HG03280 (cell line): ENCODE measurements around the gene IGFBPL1.

ENCODE experiments used
- ATAC-seq: cut with Tn5 transposase; IDR thresholded peaks from one replicate; pipeline ENCODE4 v1.9.1; 2021; ENCODE audit warnings: mild to moderate bottlenecking, moderate library complexity; ENCODE audit not compliant: unreplicated experiment

Gene IGFBPL1

GRCh38 chr9:38432922-38433510 lies 8.8 kb upstream of the IGFBPL1 start:
- no peak for ATAC-seq

- no peak for ATAC-seq
These were observed 6.9 kb upstream of the IGFBPL1 start for GRCh38 chr9:38431116-38431515.

- ATAC-seq, result no peak
These were observed 3.8 kb upstream of the IGFBPL1 start for GRCh38 chr9:38428062-38428461.

GRCh38 chr9:38424918-38425317 lies 664 bp upstream of the IGFBPL1 start:
- no peak for ATAC-seq

- ATAC-seq, result no peak
These were observed 831 bp downstream of the IGFBPL1 start for GRCh38 chr9:38423273-38423972.

- ATAC-seq, result no peak
These were observed 1.5 kb downstream of the IGFBPL1 start for GRCh38 chr9:38422555-38423260.

- no peak for ATAC-seq
These were observed 2.6 kb downstream of the IGFBPL1 start for GRCh38 chr9:38421498-38422211.

GRCh38 chr9:38419181-38419580 lies 5.1 kb downstream of the IGFBPL1 start:
- ATAC-seq, result no peak

- no peak for ATAC-seq
These were observed 5.9 kb downstream of the IGFBPL1 start for GRCh38 chr9:38418366-38418765.

GRCh38 chr9:38417003-38417945 lies 7.0 kb downstream of the IGFBPL1 start:
- ATAC-seq, result no peak

- ATAC-seq, result no peak
These were observed 7.8 kb downstream of the IGFBPL1 start for GRCh38 chr9:38416461-38416860.

GRCh38 chr9:38415856-38416255 lies 8.4 kb downstream of the IGFBPL1 start:
- no peak for ATAC-seq

GRCh38 chr9:38414040-38414723 lies 10.1 kb downstream of the IGFBPL1 start:
- no peak for ATAC-seq

GRCh38 chr9:38413283-38413682 lies 11.0 kb downstream of the IGFBPL1 start:
- no peak for ATAC-seq

GRCh38 chr9:38412751-38413150 lies 11.5 kb downstream of the IGFBPL1 start:
- no peak for ATAC-seq

- no peak for ATAC-seq
These were observed 15.5 kb downstream of the IGFBPL1 start for GRCh38 chr9:38408719-38409118.

GRCh38 chr9:38406476-38407186 lies 17.6 kb downstream of the IGFBPL1 start:
- ATAC-seq, result no peak

GRCh38 chr9:38405785-38406184 lies 18.5 kb downstream of the IGFBPL1 start:
- ATAC-seq, result no peak

GRCh38 chr9:38404314-38404713 lies 19.9 kb downstream of the IGFBPL1 start:
- ATAC-seq, result no peak
